ENCODE data around the gene BAD.

- TF ChIP-seq CTCF (IDR thresholded peaks at IDR 0.05) (no peak), POLR2A (IDR thresholded peaks at IDR 0.05) (no peak)
Observed at GRCh38 chr11:64248578-64248977, 35.9 kb downstream of the BAD start.
